K562 (cell line): ENCODE measurements around the gene TGFB2. TPM values are rescaled to one million over a fixed set of nuclear protein-coding genes. Genes with fewer than 3 reads are reported as not detected.
A peak's percentile ranks its signal among the peaks of the same experiment; 100 is the strongest.

Experiments used
- ATAC-seq: fragments of 200-7000 bp; cut with Tn5 transposase; 3 replicates; pipeline ENCODE4 v1.9.1; 2020; ENCODE audit warnings: moderate library complexity
- BruUV-seq: library from RNA; stranded (reverse); fragments of 400-500 nt; replicated peaks from 2 replicates; lab custom pipeline; 2021; lab: Mats Ljungman, UMichigan
- CTCF ChIA-PET: fragments of 300-600 bp; formaldehyde crosslinking; extraction: SDS; loops from one replicate; lab custom pipeline; 2021; ENCODE audit warnings: low intra/inter-chr PET ratio; lab: Yijun Ruan, JAX
- POLR2A ChIA-PET: fragments of 300-600, 350-650 bp; sonication (Branson Sonifier 250); formaldehyde crosslinking; extraction: SDS; loops from one replicate; lab custom pipeline; 2021; ENCODE audit warnings: antibody characterized with exemption, inconsistent platforms; lab: Yijun Ruan, JAX
- DNase-seq, 4 experiments: peaks; one replicate each; pipeline versions ENCODE4 v3.0.0 to v3.0.0-alpha.2; 2011 to 2018; ENCODE audit warnings: low spot score in 3 of 4, mixed read lengths in 3 of 4; ENCODE audit errors: extremely low read depth in 1 of 4
- FAIRE-seq: peaks from 2 replicates; lab custom pipeline; 2011; peaks lifted over from hg19 to GRCh38; lab: Jason Lieb, UNC
- H2AFZ ChIP-seq: 2 replicates; pipeline ENCODE4 v1.6.0; 2011; ENCODE audit warnings: low read depth, low read length, control low read depth, inconsistent platforms
- H3K27ac ChIP-seq: fragments of 200-600 bp; 3 replicates; pipeline ENCODE4 v1.8.0; 2011; ENCODE audit warnings: low read depth, mild to moderate bottlenecking, control low read depth, inconsistent platforms, low read length, moderate library complexity, mixed read lengths; ENCODE audit errors: extremely low read depth
- H3K27me3 ChIP-seq, 2 experiments: fragments of 300-600 bp in 1 of 2; 2 replicates in 1 of 2; 3 replicates in 1 of 2; pipeline versions ENCODE4 v1.6.0 to v1.8.0; 2011; ENCODE audit warnings: inconsistent platforms in 2 of 2, low read length in 2 of 2, mild to moderate bottlenecking in 1 of 2, mixed read lengths in 1 of 2, moderate library complexity in 1 of 2; ENCODE audit not compliant: control insufficient read depth in 2 of 2, insufficient read depth in 2 of 2
- H3K36me3 ChIP-seq: fragments of 300-600 bp; 3 replicates; pipeline ENCODE4 v1.8.0; 2011; ENCODE audit warnings: mild to moderate bottlenecking, low read length, inconsistent platforms; ENCODE audit not compliant: control insufficient read depth, insufficient read depth
- H3K4me1 ChIP-seq, 2 experiments: fragments of 200-600 bp in 1 of 2; replicated peaks in 1 of 2; 2 replicates in 1 of 2; 3 replicates in 1 of 2; pipeline versions ENCODE4 v1.5.1 to v1.8.0; 2011; ENCODE audit warnings: inconsistent platforms in 2 of 2, low read length in 2 of 2, mild to moderate bottlenecking in 1 of 2, mixed read lengths in 1 of 2, moderate library complexity in 1 of 2; ENCODE audit not compliant: control insufficient read depth in 2 of 2, insufficient read depth in 2 of 2
- H3K4me2 ChIP-seq: 2 replicates; pipeline ENCODE4 v1.6.1; 2011; ENCODE audit warnings: low read length, control low read depth, inconsistent platforms, mixed read lengths; ENCODE audit not compliant: insufficient read depth
- H3K4me3 ChIP-seq: fragments of 200-600 bp; sonication (generic), shearing (Covaris generic); 2 replicates; pipeline ENCODE4 v1.5.1; 2016; ENCODE audit warnings: control low read depth, inconsistent platforms
- H3K79me2 ChIP-seq: fragments of 200-600 bp; 3 replicates; pipeline ENCODE4 v1.8.0; 2011; ENCODE audit warnings: low read length, inconsistent platforms; ENCODE audit not compliant: control insufficient read depth, insufficient read depth
- H3K9ac ChIP-seq, 2 experiments: 2 replicates each; pipeline versions ENCODE4 v1.6.0 to v1.6.1; 2011; ENCODE audit warnings: low read depth in 2 of 2, low read length in 2 of 2, control low read depth in 1 of 2, inconsistent platforms in 1 of 2, mild to moderate bottlenecking in 1 of 2, mixed read lengths in 1 of 2; ENCODE audit not compliant: insufficient read depth in 1 of 2
- H3K9me1 ChIP-seq: one replicate; pipeline ENCODE4 v1.6.0; 2011; ENCODE audit warnings: inconsistent platforms, mild to moderate bottlenecking, low read length, moderate library complexity; ENCODE audit not compliant: control insufficient read depth, insufficient read depth
- H3K9me3 ChIP-seq: replicated peaks from 2 replicates; pipeline ENCODE4 v1.5.1; 2011; ENCODE audit warnings: low read depth, low read length, inconsistent platforms; ENCODE audit not compliant: control insufficient read depth, insufficient read depth
- H4K20me1 ChIP-seq: replicated peaks from 2 replicates; pipeline ENCODE4 v1.6.1; 2011; ENCODE audit warnings: low read length, inconsistent platforms, mixed read lengths; ENCODE audit not compliant: control insufficient read depth, insufficient read depth
- U2AF2 ChIP-seq: fragments of 200-400 bp; formaldehyde crosslinking; optimal IDR thresholded peaks from 2 replicates; pipeline ENCODE3; 2017; ENCODE audit warnings: low read depth, mild to moderate bottlenecking, low read length
- WGBS: fragments of 100-300 bp; shearing (Covaris generic); methylation state at CpG from one replicate; pipeline ENCODE4 v1.1.6; 2016; ENCODE audit warnings: low coverage, mixed read lengths; ENCODE audit not compliant: insufficient coverage; ENCODE audit errors: missing lambda C conversion rate; 5-methylcytosine and 5-hydroxymethylcytosine counted together
- in situ Hi-C: fragments of 300-500 bp; cut with MboI; formaldehyde crosslinking; loops from 4 replicates; pipeline ENCODE4 v1.15.0; 2018; ENCODE audit warnings: inconsistent platforms, mixed read lengths
- intact Hi-C: fragments of 100-400 bp; cut with micrococcal nuclease; formaldehyde crosslinking; loops from 2 replicates; pipeline ENCODE4 v1.14.2; 2022
- polyA plus RNA-seq, 8 experiments: library from polyadenylated mRNA; depleted of rRNA in 4 of 8; stranded (reverse) in 5 of 8; unstranded in 3 of 8; fragments of >200 nt; fragmentation: Nextera tagmentation in 2 of 8; fragmentation: Illumina TruSeq in 1 of 8; extraction: Ambion mirVana in 2 of 8; extraction: Trizol in 1 of 8; gene quantifications; 2 replicates each; pipeline versions ENCODE4 v1.2.1 to v1.2.3, GENCODE V29; 2011 to 2014; ENCODE audit warnings: inconsistent platforms in 1 of 8, missing spikeins in 1 of 8
- total RNA-seq, 7 experiments: library from RNA; depleted of rRNA in 6 of 7; stranded (reverse); fragments of >200 nt in 6 of 7; fragmentation: Illumina TruSeq in 2 of 7; extraction: Trizol in 2 of 7; gene quantifications; 2 replicates each; pipeline versions ENCODE4 v1.2.1 to v1.2.3, GENCODE V29; 2011 to 2021; ENCODE audit warnings: low replicate concordance in 1 of 7
- TF ChIP-seq, protein P1 (sequence below): fragments of 450-650 bp; IDR thresholded peaks from 2 replicates; pipeline ENCODE4 v1.6.1; 2016

Gene TGFB2
- total and polyA plus RNA-seq, 9 of the 15 experiments (the other 6 are each of a cell fraction or from before 2014, with no cell fraction given), result 0.03 to 0.41 (median 0.11) TPM; not detected in 3

- Histone ChIP-seq H3K4me3 (no peak overlapping the region), H2AFZ (no peak overlapping the region), H3K9me1 (no peaks in the 10 kb centered on the region), H4K20me1 (no peaks in the 10 kb centered on the region), H3K36me3 (no peaks in the 10 kb centered on the region), H3K27me3 (0 out of 5 replicates have a peak, but pooled peaks cover 0 to 4% of the 10 kb centered on the region in 2 experiments), H3K4me1 (no peaks in the 10 kb centered on the region; a peak in 1 of 5 replicates), H3K9me3 (no peaks in the 10 kb centered on the region), H3K9ac (no peak overlapping the region), H3K27ac (no peak overlapping the region), H3K4me2 (no peak overlapping the region), H3K79me2 (no peaks in the 10 kb centered on the region)
- no TSS peak for BruUV-seq
- no peak for DNase-seq
- WGBS, result 9% methylated on average over 14 of the region's 14 CpGs
- ChIA-PET CTCF (no interaction called here), POLR2A (no interaction called here)
- FAIRE-seq, result peak; percentile 6
- intact Hi-C loops, result loop anchor here (5.0 kb wide), 1 partner anchor 126 kb away; no protein-coding TSS in a partner anchor
- in situ Hi-C loops, result no loop called here
- TF ChIP-seq U2AF2, result no peak
- TF ChIP-seq, protein P1, sequence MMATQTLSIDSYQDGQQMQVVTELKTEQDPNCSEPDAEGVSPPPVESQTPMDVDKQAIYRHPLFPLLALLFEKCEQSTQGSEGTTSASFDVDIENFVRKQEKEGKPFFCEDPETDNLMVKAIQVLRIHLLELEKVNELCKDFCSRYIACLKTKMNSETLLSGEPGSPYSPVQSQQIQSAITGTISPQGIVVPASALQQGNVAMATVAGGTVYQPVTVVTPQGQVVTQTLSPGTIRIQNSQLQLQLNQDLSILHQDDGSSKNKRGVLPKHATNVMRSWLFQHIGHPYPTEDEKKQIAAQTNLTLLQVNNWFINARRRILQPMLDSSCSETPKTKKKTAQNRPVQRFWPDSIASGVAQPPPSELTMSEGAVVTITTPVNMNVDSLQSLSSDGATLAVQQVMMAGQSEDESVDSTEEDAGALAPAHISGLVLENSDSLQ, result 0 out of 2 replicates have a peak, but pooled peaks have one; percentile 9
- ATAC-seq, result no peak
These were observed 118.3 kb downstream of the TGFB2 start for GRCh38 chr1:218463194-218464156.
